Gastroesophageal sphincter (tissue), 4 donors: Measurements from ENCODE around the gene SYNDIG1L. TPM values are rescaled to one million over a fixed set of nuclear protein-coding genes. Genes with fewer than 3 reads are reported as not detected.
A peak's percentile ranks its signal among the peaks of the same experiment; 100 is the strongest.

Experiments used
- ATAC-seq: fragments of 150-250 bp; one replicate; pipeline ENCODE4 v1.9.1; 2016; ENCODE audit warnings: mild to moderate bottlenecking, moderate library complexity
- H3K27ac ChIP-seq, 4 donors: fragments of 200-600 bp; sonication (generic) in 3 of 4; 1 replicate in 3 of 4; 2 replicates in 1 of 4; pipeline ENCODE4 v1.5.1; 2016 to 2019
- H3K27me3 ChIP-seq: fragments of 200-600 bp; sonication (generic); one replicate; pipeline ENCODE4 v1.5.1; 2019
- H3K36me3 ChIP-seq, 2 donors: fragments of 200-600 bp; sonication (generic); one replicate each; pipeline ENCODE4 v1.5.1; 2019; ENCODE audit warnings: control low read depth in 1 of 2
- H3K4me1 ChIP-seq, 3 donors: fragments of 200-600 bp; sonication (generic); 1 replicate in 2 of 3; 2 replicates in 1 of 3; pipeline ENCODE4 v1.5.1; 2016 to 2019; ENCODE audit warnings: control low read depth in 2 of 3
- H3K4me3 ChIP-seq, 2 donors: fragments of 200-600 bp; sonication (generic); one replicate each; pipeline ENCODE4 v1.5.1; 2019; ENCODE audit warnings: mild to moderate bottlenecking in 1 of 2, moderate library complexity in 1 of 2
- H3K9me3 ChIP-seq, 3 donors: fragments of 200-600 bp; sonication (generic); one replicate each; pipeline ENCODE4 v1.5.1; 2017 to 2019; ENCODE audit warnings: control low read depth in 2 of 3
- CTCF ChIP-seq, 4 experiments: fragments of 200-600 bp in 2 of 4; fragments of 450-650 bp in 2 of 4; sonication (generic) in 1 of 4; IDR thresholded peaks; one replicate each; pipeline ENCODE4 v1.5.1; 2017 to 2019; ENCODE audit warnings: antibody characterized with exemption in 4 of 4, mild to moderate bottlenecking in 2 of 4, moderate library complexity in 2 of 4
- EP300 ChIP-seq: sonication (generic); formaldehyde crosslinking; IDR thresholded peaks from one replicate; pipeline ENCODE4 v1.6.1; 2017; ENCODE audit warnings: antibody characterized with exemption, mild to moderate bottlenecking
- POLR2A ChIP-seq, 2 donors: fragments of 450-650 bp; IDR thresholded peaks; one replicate each; pipeline ENCODE4 v1.6.1; 2017; ENCODE audit warnings: antibody characterized with exemption in 2 of 2, mild to moderate bottlenecking in 2 of 2, moderate library complexity in 1 of 2
- POLR2AphosphoS5 ChIP-seq: sonication (generic); formaldehyde crosslinking; IDR thresholded peaks from one replicate; pipeline ENCODE4 v1.6.1; 2017; ENCODE audit warnings: antibody characterized with exemption
- WGBS, 2 donors: methylation state at CpG; one replicate each; pipeline ENCODE4 v1.1.5; 2018; ENCODE audit warnings: low coverage in 1 of 2; 5-methylcytosine and 5-hydroxymethylcytosine counted together
- total RNA-seq, 4 donors: library from RNA; depleted of rRNA; stranded (reverse); fragments of >200 nt; gene quantifications; one replicate each; pipeline ENCODE4 v1.1.0, GENCODE V29; 2016

The SYNDIG1L gene
- total RNA-seq, 4 donors from 2014 or later = 0.20 to 0.47 (median 0.27) TPM; not detected in 1

GRCh38 chr14:74364271-74364880 lies 61.6 kb downstream of the SYNDIG1L start:
- H3K36me3 ChIP-seq = no peaks in the 10 kb centered on the region
- no peak for ATAC-seq
- TF ChIP-seq POLR2AphosphoS5 (no peak), CTCF (IDR thresholded peaks at IDR 0.05) (no peak), POLR2A (IDR thresholded peaks at IDR 0.05) (no peak), EP300 (no peak)
- H3K4me3 ChIP-seq = no peak overlapping the region
- H3K4me1 ChIP-seq = peaks cover 0 to 7% (median 0%) of the 10 kb centered on the region in 3 donors
- H3K27me3 ChIP-seq = peaks cover 43% of the 10 kb centered on the region
- 40 to 59% methylated on average over 1 to 4 of the region's 7 CpGs for WGBS, 2 donors
- H3K9me3 ChIP-seq = no peaks in the 10 kb centered on the region
- H3K27ac ChIP-seq = no peak overlapping the region

- no peaks in the 10 kb centered on the region for H3K36me3 ChIP-seq
- H3K9me3 ChIP-seq = no peaks in the 10 kb centered on the region
- peaks cover 55% of the 10 kb centered on the region for H3K27me3 ChIP-seq
- peak; percentile 89 to 93 (median 92) for TF ChIP-seq CTCF (IDR thresholded peaks at IDR 0.05)
- TF ChIP-seq POLR2A (IDR thresholded peaks at IDR 0.05) = no peak
- TF ChIP-seq POLR2AphosphoS5 = no peak
- 12 to 21% methylated on average over 8 of the region's 12 CpGs for WGBS, 2 donors
- no peak overlapping the region for H3K4me3 ChIP-seq
- no peak overlapping the region for H3K27ac ChIP-seq
- ATAC-seq = peak; percentile 83
- peaks cover 0 to 7% (median 0%) of the 10 kb centered on the region in 3 donors for H3K4me1 ChIP-seq
Observed at GRCh38 chr14:74362361-74362915, 63.6 kb downstream of the SYNDIG1L start.

GRCh38 chr14:74360163-74360562 lies 65.8 kb downstream of the SYNDIG1L start:
- no peak for TF ChIP-seq POLR2AphosphoS5
- TF ChIP-seq POLR2A (IDR thresholded peaks at IDR 0.05) = no peak
- TF ChIP-seq EP300 = no peak
- TF ChIP-seq CTCF (IDR thresholded peaks at IDR 0.05) = no peak
- Histone ChIP-seq H3K9me3 (no peaks in the 10 kb centered on the region), H3K4me3 (no peak overlapping the region), H3K4me1 (peaks cover 0 to 7% (median 0%) of the 10 kb centered on the region in 3 donors), H3K27ac (no peak overlapping the region), H3K27me3 (peaks cover 40% of the 10 kb centered on the region), H3K36me3 (no peaks in the 10 kb centered on the region)
- WGBS, 2 donors = 63% methylated on average over 2 of the region's 3 CpGs; no CpG with 5 or more reads in 1 of the 2 donors
- ATAC-seq = no peak

GRCh38 chr14:74358176-74358829 lies 67.7 kb downstream of the SYNDIG1L start:
- no peaks in the 10 kb centered on the region for H3K36me3 ChIP-seq
- WGBS, 2 donors = 100% methylated on average over 1 to 5 of the region's 17 CpGs
- H3K4me1 ChIP-seq = peaks cover 0 to 7% (median 0%) of the 10 kb centered on the region in 3 donors
- TF ChIP-seq CTCF (IDR thresholded peaks at IDR 0.05) (no peak), POLR2A (IDR thresholded peaks at IDR 0.05) (no peak), EP300 (no peak), POLR2AphosphoS5 (no peak)
- no peak overlapping the region for H3K27ac ChIP-seq
- peaks cover 31% of the 10 kb centered on the region for H3K27me3 ChIP-seq
- no peak for ATAC-seq
- no peaks in the 10 kb centered on the region for H3K9me3 ChIP-seq
- H3K4me3 ChIP-seq = no peak overlapping the region
